RWPE1 (cell line): ENCODE data around the gene IGIP.

Experiments
- CTCF ChIA-PET: fragments of 350-600 bp; sonication (Branson Sonifier 250); formaldehyde crosslinking; extraction: SDS; loops from one replicate; lab custom pipeline; 2021; lab: Yijun Ruan, JAX
- POLR2A ChIA-PET: fragments of 400-600 bp; formaldehyde crosslinking; extraction: SDS; loops from one replicate; lab custom pipeline; 2020; ENCODE audit warnings: antibody characterized with exemption; ENCODE audit not compliant: low non-redundant PET; lab: Yijun Ruan, JAX
- DNase-seq: peaks from one replicate; pipeline ENCODE4 v3.0.0; 2012; ENCODE audit warnings: low spot score
- H3K27ac ChIP-seq: fragments of 450-650 bp; 2 replicates; pipeline ENCODE4 v1.5.1; 2017
- TF ChIP-seq, protein P1 (sequence below): fragments of 450-650 bp; conservative IDR thresholded peaks from 2 replicates; pipeline ENCODE4 v1.5.1; 2017; ENCODE audit warnings: low read depth, mild to moderate bottlenecking

IGIP gene

DNA sequence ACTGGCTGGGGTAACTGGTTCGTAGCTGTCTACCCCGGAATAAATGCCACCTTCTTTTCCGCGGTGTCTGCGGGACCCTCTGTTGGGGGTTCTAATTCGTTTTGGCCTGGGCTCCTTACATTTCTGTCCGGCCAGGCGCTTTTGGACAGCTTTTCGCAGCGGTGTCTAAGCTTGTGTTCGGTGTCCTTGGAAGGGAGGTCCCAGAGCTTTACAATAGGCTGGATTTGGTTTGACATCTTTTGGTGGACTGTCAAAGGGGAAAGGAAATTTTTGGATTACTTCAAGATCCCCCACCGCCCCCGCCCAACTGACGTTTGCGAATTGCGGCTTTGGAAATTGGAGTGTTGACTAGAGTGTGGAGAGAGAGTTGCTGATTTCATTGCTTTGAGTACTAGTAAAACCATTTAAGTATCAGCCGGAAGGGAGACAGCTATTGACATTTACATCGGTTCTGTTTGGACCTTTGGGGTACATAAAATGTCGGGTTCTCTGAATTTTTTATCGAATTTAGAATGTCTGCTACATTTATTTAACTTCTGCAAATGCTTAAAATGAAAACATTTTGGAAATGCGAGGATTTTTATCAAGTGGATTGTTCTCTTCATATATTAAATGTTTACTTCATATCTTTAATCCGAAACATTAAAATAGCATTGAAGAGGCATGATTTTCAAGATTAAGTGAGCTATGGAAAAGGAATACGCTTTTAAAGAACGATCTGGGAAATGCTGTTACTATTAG lies 16.5 kb upstream of the IGIP start:
- H3K27ac ChIP-seq = peak overlapping the region; percentile 97
- TF ChIP-seq, protein P1, sequence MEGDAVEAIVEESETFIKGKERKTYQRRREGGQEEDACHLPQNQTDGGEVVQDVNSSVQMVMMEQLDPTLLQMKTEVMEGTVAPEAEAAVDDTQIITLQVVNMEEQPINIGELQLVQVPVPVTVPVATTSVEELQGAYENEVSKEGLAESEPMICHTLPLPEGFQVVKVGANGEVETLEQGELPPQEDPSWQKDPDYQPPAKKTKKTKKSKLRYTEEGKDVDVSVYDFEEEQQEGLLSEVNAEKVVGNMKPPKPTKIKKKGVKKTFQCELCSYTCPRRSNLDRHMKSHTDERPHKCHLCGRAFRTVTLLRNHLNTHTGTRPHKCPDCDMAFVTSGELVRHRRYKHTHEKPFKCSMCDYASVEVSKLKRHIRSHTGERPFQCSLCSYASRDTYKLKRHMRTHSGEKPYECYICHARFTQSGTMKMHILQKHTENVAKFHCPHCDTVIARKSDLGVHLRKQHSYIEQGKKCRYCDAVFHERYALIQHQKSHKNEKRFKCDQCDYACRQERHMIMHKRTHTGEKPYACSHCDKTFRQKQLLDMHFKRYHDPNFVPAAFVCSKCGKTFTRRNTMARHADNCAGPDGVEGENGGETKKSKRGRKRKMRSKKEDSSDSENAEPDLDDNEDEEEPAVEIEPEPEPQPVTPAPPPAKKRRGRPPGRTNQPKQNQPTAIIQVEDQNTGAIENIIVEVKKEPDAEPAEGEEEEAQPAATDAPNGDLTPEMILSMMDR = no peak
- CTCF ChIA-PET = interaction anchor here (0.7 to 2.3 kb wide), 5 partner anchors 35 to 140 kb away, joined by 3 to 12 read pairs (median 3); no protein-coding TSS in a partner anchor
- POLR2A ChIA-PET = interaction anchor here (0.7 kb wide), 1 partner anchor 548 kb away, joined by 4 read pairs; the partner anchor contains the start of gene UBE2D2
- peak; percentile 21 for DNase-seq

DNA sequence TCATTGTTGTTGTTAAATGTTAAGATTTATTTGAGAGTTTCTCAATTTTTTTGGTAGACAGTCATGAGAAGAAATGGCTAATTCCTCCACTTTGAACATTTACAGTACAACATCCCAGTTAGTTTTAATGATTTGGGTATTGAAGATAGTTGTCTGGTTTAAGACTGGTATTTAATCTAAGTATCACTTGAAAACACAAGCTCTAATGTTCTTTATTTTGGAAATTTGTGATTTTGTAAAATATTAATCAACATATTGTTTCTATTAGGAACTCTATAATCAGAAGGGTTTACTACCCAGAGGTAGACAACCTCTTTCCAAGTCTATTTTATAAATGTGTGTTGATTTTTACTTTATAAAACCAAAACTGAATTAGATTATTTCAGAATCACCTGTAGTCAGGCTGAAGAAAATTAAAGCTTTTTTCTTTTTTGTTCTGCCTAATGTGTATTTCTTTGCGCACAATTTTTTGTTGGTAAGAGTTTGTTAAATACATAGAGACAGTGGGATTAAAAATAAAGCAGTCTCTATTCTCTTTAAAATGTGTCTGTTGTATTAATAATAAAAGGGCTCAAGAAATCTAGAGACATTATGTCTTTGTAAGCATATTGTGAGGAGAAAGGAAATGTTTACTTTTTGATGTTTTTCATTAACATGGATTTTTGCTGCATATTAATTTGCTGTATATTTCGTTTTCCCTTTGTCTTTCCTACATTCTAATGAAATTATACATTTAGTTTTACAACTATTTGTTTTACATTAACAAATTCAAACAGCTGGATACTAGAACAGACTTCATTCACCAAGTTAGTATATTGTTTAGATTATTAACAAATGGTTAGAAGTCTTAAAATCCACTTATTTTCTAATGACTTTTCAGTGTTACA lies 15.7 kb upstream of the IGIP start:
- no peak for DNase-seq
- no peak overlapping the region for H3K27ac ChIP-seq
- ChIA-PET POLR2A (no interaction called here), CTCF (interaction anchor here (1.0 to 2.3 kb wide), 4 partner anchors 34 to 141 kb away, joined by 3 to 12 read pairs (median 6); no protein-coding TSS in a partner anchor)
- TF ChIP-seq, protein P1 = no peak

DNA sequence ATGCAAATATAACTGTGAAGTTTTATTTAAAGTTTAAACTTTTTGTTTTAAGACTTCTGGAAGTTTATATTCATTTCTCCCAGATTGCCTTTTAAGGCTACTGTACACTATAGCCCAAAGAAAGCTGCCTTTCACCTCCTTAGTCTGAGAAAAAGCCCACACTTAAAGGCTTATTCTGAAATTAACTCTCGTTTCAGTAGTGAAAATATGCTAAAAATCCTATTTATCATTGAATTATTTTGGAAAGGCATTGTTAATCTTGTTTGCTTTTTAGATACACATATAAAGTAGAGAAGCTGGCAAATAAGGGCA lies 15.1 kb upstream of the IGIP start:
- no peak overlapping the region for H3K27ac ChIP-seq
- TF ChIP-seq, protein P1 = no peak
- ChIA-PET CTCF (interaction anchor here (1.0 to 2.3 kb wide), 2 partner anchors 36 to 141 kb away, joined by 3 to 12 read pairs; no protein-coding TSS in a partner anchor), POLR2A (no interaction called here)
- no peak for DNase-seq

DNA sequence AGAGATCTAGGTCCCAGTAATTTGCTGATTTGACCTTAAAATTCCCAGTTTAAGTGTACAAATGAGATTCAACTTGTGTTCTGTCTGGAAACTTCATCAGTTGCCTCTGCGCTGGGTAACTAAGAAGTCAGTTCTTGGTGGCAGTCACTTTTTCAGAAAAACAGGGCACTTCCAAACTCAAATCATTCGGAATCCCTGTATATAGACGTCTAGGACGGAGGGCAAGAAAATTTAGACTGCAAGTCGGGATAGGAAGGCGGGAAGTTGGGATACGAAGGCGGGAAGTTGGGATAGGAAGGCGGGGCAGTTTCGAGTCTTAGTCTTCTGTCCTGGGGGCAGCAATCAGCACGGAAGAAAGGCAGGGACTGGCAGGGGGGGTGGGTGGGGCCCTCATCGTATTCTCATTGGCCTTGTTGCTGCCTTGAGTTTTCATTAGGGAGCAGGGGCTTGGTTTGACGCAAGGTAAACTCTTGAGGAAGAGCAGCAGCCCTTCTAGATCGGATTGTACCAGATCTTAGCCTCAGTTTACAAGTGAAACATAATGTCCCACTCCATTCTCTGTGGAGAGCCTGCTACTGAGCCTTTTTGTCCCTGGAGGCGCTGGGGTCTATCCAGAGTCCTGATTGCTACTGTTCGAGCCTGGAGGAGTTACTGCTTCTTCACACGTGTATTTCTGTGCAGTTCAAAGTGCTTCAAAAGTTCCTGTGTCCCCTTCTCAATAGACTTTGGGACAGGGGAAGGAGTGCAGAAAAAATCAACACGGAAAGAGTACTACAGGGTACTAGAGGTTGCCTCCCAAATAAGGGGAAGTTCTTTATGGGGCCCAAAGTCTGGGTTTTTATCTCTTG lies 14.5 kb upstream of the IGIP start:
- TF ChIP-seq, protein P1 = no peak
- no peak overlapping the region; the same call in 1 of the 2 replicates for H3K27ac ChIP-seq
- no peak for DNase-seq

DNA sequence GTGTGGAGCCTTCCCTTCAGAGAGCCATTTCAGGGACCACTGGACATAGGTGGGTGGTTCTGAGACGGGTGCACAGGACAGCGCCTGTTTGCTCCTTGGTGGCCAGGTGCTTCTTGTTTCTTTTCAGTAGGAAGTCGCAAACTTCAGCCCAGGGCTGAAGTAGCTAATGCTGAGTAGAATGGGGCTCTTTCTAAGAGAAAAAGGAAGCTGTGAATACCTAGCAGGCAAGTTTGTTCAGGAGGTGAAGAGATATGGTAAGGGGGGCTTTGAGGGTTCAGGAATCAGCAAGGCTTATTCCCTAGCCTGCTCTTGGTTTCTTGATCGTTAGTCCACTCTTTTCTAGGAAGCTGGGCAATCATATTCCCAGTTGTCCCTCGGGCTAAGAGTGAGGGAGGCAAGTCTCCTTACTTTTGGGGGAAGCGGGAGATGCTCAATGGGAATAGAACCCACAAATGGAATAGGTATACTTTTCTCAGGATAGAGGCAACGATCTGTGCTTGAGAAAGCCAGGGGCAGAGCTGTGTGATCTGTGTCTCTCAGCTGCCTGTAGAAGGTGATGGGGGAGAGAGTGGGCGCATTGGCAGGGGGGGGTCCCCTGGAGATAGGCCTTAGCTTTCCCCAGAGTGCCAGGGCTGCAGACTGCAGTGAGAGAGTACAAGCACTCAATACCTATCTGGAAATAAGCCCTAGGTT lies 13.7 kb upstream of the IGIP start:
- no peak for DNase-seq
- POLR2A ChIA-PET = no interaction called here
- TF ChIP-seq, protein P1 = no peak
- CTCF ChIA-PET = interaction anchor here (0.6 to 2.3 kb wide), 2 partner anchors 34 to 161 kb away, joined by 3 to 10 read pairs; no protein-coding TSS in a partner anchor
- H3K27ac ChIP-seq = peak overlapping the region; percentile 95

More for the DNA sequence above, 14.5 kb upstream of the IGIP start:
- ChIA-PET CTCF (interaction anchor here (2.3 kb wide), 1 partner anchor 35 kb away, joined by 12 read pairs; no protein-coding TSS in a partner anchor), POLR2A (no interaction called here)
